Prostate gland (tissue), 2 donors: ENCODE measurements around the gene CLASRP. TPM values are rescaled to one million over a fixed set of nuclear protein-coding genes. Genes with fewer than 3 reads are reported as not detected.

Experiments used
- DNase-seq: peaks from one replicate; pipeline ENCODE4 v3.0.0-alpha.2; 2019; ENCODE audit warnings: low spot score
- H3K27ac ChIP-seq, 2 donors: fragments of 200-600 bp; sonication (generic); 2 replicates each; pipeline ENCODE4 v1.5.1; 2017 to 2019
- H3K27me3 ChIP-seq: fragments of 200-600 bp; sonication (generic); replicated peaks from 2 replicates; pipeline ENCODE4 v1.5.1; 2019; ENCODE audit not compliant: insufficient read depth
- H3K36me3 ChIP-seq, 2 donors: fragments of 200-600 bp; sonication (generic); 1 replicate in 1 of 2; 2 replicates in 1 of 2; pipeline versions ENCODE4 v1.5.1 to v1.8.1; 2017 to 2019
- H3K4me1 ChIP-seq: fragments of 200-600 bp; sonication (generic); replicated peaks from 2 replicates; pipeline ENCODE4 v1.5.1; 2019
- H3K4me3 ChIP-seq, 2 donors: fragments of 200-600 bp; sonication (generic); 2 replicates each; pipeline ENCODE4 v1.5.1; 2017 to 2019
- H3K9me3 ChIP-seq: fragments of 200-600 bp; sonication (generic); 2 replicates; pipeline ENCODE4 v1.5.1; 2017
- CTCF ChIP-seq, 4 experiments: fragments of 200-600 bp in 2 of 4; fragments of 450-650 bp in 2 of 4; sonication (generic) in 2 of 4; IDR thresholded peaks; 1 replicate in 3 of 4; 2 replicates in 1 of 4; pipeline ENCODE4 v1.5.1; 2016 to 2019; ENCODE audit warnings: antibody characterized with exemption in 4 of 4, mild to moderate bottlenecking in 2 of 4, moderate library complexity in 2 of 4
- POLR2A ChIP-seq: fragments of 450-650 bp; IDR thresholded peaks from one replicate; pipeline ENCODE4 v1.6.1; 2016; ENCODE audit warnings: antibody characterized with exemption, mild to moderate bottlenecking
- POLR2AphosphoS5 ChIP-seq: sonication (generic); formaldehyde crosslinking; IDR thresholded peaks from one replicate; pipeline ENCODE4 v1.6.1; 2017; ENCODE audit warnings: antibody characterized with exemption
- WGBS: methylation state at CpG from one replicate; pipeline ENCODE4 v1.1.5; 2018; 5-methylcytosine and 5-hydroxymethylcytosine counted together
- intact Hi-C: fragments of 100-400 bp; cut with DNase I; formaldehyde crosslinking; loops from one replicate; pipeline ENCODE4 v1.14.2; 2022
- total RNA-seq, 2 donors: library from RNA; depleted of rRNA; stranded (reverse); fragments of >200 nt; gene quantifications; one replicate each; pipeline ENCODE4 v1.1.0, GENCODE V29; 2016

The CLASRP gene
- total RNA-seq, 2 donors from 2014 or later = 97.8 to 162 TPM

DNA sequence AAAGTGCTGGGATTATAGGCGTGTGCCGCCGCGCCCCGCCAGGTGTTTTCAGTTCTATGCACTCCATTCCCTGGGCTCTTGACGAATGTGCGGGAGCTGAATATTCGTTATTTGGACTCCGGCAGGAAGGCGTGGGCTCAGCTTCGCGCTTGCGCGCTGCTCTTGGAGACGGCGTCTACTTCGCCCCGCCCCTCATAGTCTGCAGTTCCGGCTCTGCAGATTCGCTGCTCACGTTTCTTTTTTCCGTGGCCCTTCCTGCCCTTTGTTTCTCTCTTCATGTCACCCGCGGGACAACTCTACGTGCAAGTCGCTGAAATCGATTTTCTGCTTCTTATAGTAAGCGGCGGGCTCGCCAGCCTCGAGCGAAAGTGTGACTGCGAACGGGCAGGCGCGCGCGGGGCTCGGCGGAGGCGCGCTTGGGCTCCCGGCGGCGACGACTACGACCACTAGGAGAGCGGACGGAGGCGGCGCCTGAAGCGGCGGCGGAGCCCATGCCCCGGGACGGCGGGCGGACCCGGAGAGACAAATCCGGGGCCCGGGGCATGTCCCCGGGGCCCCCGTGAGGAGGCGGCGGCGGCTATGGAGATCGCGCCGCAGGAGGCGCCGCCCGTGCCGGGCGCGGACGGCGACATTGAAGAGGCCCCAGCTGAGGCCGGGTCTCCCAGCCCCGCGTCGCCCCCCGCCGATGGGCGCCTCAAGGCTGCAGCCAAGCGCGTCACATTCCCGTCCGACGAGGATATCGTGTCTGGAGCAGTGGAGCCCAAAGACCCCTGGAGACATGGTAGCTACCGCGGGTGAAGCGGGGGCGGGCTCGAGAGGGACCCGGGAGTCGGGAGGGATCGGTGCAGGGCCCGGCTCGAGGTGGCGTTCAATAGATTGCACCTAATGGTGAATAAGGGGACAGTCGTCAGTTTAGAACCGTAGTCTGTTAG, 54.2 kb downstream of the CLASRP start, which contains the start of gene PPP1R37:
Gene PPP1R37 (plus strand): TSS at position 433 of the 932 bp plus-strand sequence. CDS start 147 bp downstream, at position 580.
- Histone ChIP-seq H3K27ac (peak within 1 kb of the TSS; percentile 83 to 88), H3K27me3 (no peaks in the 10 kb centered on the region), H3K36me3 (no peaks in the 10 kb centered on the region), H3K4me3 (peak within 1 kb of the TSS; percentile 84 to 99), H3K4me1 (peaks cover 22% of the 10 kb centered on the region), H3K9me3 (no peaks in the 10 kb centered on the region)
- DNase-seq = peak; percentile 92
- peak; percentile 50 for TF ChIP-seq POLR2A
- TF ChIP-seq CTCF (IDR thresholded peaks at IDR 0.05) = peak in 3 of 4 experiments; percentile 12 to 61 (median 60)
- TF ChIP-seq POLR2AphosphoS5 = peak; percentile 95
- intact Hi-C loops = no loop called here
- WGBS = under 1% methylated on average over 99 of the region's 103 CpGs

GRCh38 chr19:45094137-45094536, 55.3 kb downstream of the CLASRP start:
- intact Hi-C loops = no loop called here
- H3K9me3 ChIP-seq = no peaks in the 10 kb centered on the region
- H3K27me3 ChIP-seq = no peaks in the 10 kb centered on the region
- no peak for DNase-seq
- WGBS = 57% methylated on average over 9 of the region's 9 CpGs
- TF ChIP-seq CTCF (IDR thresholded peaks at IDR 0.05) (no peak), POLR2AphosphoS5 (no peak), POLR2A (no peak)
- H3K27ac ChIP-seq = no peak overlapping the region
- no peaks in the 10 kb centered on the region for H3K36me3 ChIP-seq
- peaks cover 30% of the 10 kb centered on the region for H3K4me1 ChIP-seq
- peak overlapping the region; percentile 84 to 99 for H3K4me3 ChIP-seq

DNA sequence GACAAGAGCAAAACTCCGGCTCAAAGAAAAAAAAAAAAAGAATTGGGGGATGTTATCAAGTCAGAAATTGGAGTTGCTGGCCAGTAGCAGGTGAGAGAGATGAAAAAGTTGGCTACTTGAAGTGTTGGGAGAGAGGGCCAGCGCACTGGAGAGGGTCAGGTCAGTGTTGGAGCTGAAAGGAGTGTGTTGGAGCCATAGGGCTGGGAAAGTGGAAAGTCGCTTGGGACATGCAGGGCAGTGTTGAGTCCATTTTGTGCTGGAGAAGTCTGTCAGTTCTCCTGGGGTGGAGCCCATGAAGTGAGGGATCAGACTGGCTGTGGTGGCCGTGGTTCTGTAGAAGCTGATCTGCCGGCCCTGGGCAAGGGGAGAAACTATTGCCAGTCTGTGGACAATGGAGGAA, 55.9 kb downstream of the CLASRP start:
- TF ChIP-seq POLR2AphosphoS5 (no peak), CTCF (IDR thresholded peaks at IDR 0.05) (no peak), POLR2A (no peak)
- DNase-seq = no peak
- no peak overlapping the region for H3K4me3 ChIP-seq
- no peaks in the 10 kb centered on the region for H3K9me3 ChIP-seq
- no peaks in the 10 kb centered on the region for H3K36me3 ChIP-seq
- peaks cover 35% of the 10 kb centered on the region for H3K4me1 ChIP-seq
- H3K27me3 ChIP-seq = no peaks in the 10 kb centered on the region
- intact Hi-C loops = no loop called here
- H3K27ac ChIP-seq = no peak overlapping the region
- 80% methylated on average over 5 of the region's 5 CpGs for WGBS

DNA sequence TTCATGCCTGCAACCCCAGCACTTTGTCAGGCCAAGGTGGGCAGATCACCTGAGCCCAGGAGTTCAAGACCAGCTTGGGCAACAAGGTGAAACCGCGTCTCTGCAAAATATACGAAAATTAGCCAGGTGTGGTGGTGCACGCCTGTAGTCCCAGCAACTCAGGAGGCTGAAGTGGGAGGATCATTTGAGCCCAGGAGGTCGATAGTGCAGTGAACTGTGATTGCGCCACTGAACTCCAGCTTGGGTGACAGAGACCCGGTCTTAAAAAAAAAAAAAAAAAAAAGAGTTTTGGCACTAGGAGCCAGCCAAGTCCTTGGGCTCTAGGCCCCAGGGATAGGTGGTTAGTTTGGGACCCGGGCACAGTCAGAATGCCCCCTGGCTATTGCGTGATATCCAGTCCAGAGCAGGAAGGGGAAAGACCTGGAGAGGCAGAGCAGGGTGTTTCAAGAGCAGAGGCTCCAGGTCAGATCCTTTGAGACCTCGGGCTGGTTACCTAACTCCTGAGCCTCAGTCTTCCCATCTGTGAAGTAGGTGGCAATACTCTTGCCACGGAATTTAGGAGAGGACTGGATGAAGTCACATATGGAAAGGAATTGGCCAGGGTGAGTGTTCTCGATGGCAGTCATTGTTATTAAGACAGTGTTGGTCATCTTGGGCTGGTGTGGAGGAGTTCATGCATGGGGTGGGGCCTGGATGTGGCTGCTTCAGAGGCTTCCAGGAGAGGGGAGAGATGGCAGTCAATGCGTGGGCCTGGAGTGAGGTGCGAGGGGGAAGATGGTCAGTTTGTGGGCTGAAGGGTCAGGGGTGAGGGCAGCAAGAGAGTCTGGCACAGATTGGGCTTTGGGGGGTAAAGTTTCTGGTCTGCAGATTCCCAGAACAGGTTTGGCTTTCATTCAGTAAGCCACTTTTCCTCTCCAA, 56.9 kb downstream of the CLASRP start:
- DNase-seq = no peak
- Histone ChIP-seq H3K27ac (no peak overlapping the region), H3K4me3 (no peak overlapping the region), H3K27me3 (no peaks in the 10 kb centered on the region), H3K9me3 (no peaks in the 10 kb centered on the region), H3K36me3 (no peaks in the 10 kb centered on the region), H3K4me1 (peaks cover 35% of the 10 kb centered on the region)
- intact Hi-C loops = no loop called here
- WGBS = 88% methylated on average over 14 of the region's 14 CpGs
- TF ChIP-seq POLR2AphosphoS5 (no peak), CTCF (IDR thresholded peaks at IDR 0.05) (no peak), POLR2A (no peak)
